ENCODE data around the gene PLPPR4. TPM values are rescaled to one million over a fixed set of nuclear protein-coding genes. Genes with fewer than 3 reads are reported as not detected.

The PLPPR4 gene
- total RNA-seq, 1 donor from 2014 or later: 7.3 TPM

DNA sequence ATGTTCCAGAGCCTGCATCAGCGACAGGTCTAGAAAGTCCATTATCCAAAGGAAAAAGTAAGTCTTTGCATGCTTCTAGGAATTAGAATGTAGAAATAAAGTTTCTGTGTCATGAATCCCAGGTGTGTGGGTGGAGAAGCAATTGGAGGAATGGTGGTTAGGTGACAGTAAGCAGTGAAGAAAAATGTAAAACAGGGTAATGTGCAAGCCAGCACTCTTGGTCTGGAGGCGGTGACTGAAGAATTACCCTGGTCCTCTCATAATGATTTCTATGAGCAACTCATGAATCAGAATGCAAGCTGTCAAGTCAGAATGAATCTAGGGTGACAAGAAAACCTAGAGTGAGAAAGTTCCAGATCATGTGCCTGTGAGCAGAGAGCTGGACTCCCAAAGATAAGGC is 33.6 kb downstream of the PLPPR4 start:
- no peaks in the 10 kb centered on the region for H3K36me3 ChIP-seq (ENCODE audit: control insufficient read depth in 3 of 3, insufficient read depth in 3 of 3, low read length in 3 of 3)
- no peak overlapping the region for H3K27ac ChIP-seq (ENCODE audit: low read depth, low read length)
- no peaks in the 10 kb centered on the region for H3K27me3 ChIP-seq (ENCODE audit: control insufficient read depth in 3 of 3, insufficient read depth in 3 of 3, low read length in 3 of 3)
- no peak overlapping the region for H3K4me3 ChIP-seq (ENCODE audit: low read length in 3 of 3)
- H3K9me3 ChIP-seq (ENCODE audit: control insufficient read depth in 3 of 3, low read length in 3 of 3): no peaks in the 10 kb centered on the region
- peaks cover 0 to under 1% (median 0%) of the 10 kb centered on the region in 3 donors for H3K4me1 ChIP-seq (ENCODE audit: control insufficient read depth in 3 of 3, insufficient read depth in 3 of 3, low read length in 3 of 3)
- no peak overlapping the region for H3K9ac ChIP-seq (ENCODE audit: low read depth in 1 of 3, low read length in 3 of 3)

DNA sequence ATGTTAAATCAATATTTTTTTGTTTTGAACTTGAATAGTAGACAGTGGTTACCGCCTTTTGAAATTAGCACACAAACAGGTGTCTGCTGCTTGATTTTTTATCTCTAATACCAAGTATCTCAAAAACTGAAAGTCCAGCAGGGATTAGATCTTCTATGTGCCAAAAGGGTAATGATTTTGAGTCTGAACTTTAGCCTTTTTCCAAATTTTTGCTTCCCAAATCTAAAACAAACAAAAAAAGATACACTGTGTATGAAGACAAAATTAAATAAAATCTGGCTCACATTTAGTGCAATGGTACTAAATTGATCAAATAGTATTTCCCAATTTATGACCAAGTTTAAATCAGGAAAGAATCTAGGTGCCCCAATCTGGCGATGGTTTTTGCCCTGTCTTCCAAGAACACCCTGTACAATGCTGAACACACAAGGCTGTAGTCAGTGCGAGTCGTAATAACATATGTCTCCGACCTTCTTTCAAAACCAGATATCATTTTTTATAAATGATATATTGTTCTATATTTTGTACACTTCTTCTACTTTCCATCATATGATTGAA is 40.5 kb downstream of the PLPPR4 start:
- Histone ChIP-seq H3K36me3 (ENCODE audit: control insufficient read depth in 3 of 3, insufficient read depth in 3 of 3, low read length in 3 of 3) (no peaks in the 10 kb centered on the region), H3K27me3 (ENCODE audit: control insufficient read depth in 3 of 3, insufficient read depth in 3 of 3, low read length in 3 of 3) (no peaks in the 10 kb centered on the region), H3K27ac (ENCODE audit: low read depth, low read length) (no peak overlapping the region), H3K9ac (ENCODE audit: low read depth in 1 of 3, low read length in 3 of 3) (no peak overlapping the region), H3K4me3 (ENCODE audit: low read length in 3 of 3) (no peak overlapping the region), H3K4me1 (ENCODE audit: control insufficient read depth in 3 of 3, insufficient read depth in 3 of 3, low read length in 3 of 3) (no peaks in the 10 kb centered on the region), H3K9me3 (ENCODE audit: control insufficient read depth in 3 of 3, low read length in 3 of 3) (no peaks in the 10 kb centered on the region)

- Histone ChIP-seq H3K4me3 (ENCODE audit: low read length in 3 of 3) (no peak overlapping the region), H3K27me3 (ENCODE audit: control insufficient read depth in 3 of 3, insufficient read depth in 3 of 3, low read length in 3 of 3) (no peaks in the 10 kb centered on the region), H3K9me3 (ENCODE audit: control insufficient read depth in 3 of 3, low read length in 3 of 3) (no peaks in the 10 kb centered on the region), H3K27ac (ENCODE audit: low read depth, low read length) (no peak overlapping the region), H3K36me3 (ENCODE audit: control insufficient read depth in 3 of 3, insufficient read depth in 3 of 3, low read length in 3 of 3) (no peaks in the 10 kb centered on the region), H3K4me1 (ENCODE audit: control insufficient read depth in 3 of 3, insufficient read depth in 3 of 3, low read length in 3 of 3) (no peaks in the 10 kb centered on the region), H3K9ac (ENCODE audit: low read depth in 1 of 3, low read length in 3 of 3) (no peak overlapping the region)
Measured at GRCh38 chr1:99305626-99306025, 41.3 kb downstream of the PLPPR4 start.

- H3K9ac ChIP-seq (ENCODE audit: low read depth in 1 of 3, low read length in 3 of 3): no peak overlapping the region
- no peaks in the 10 kb centered on the region for H3K27me3 ChIP-seq (ENCODE audit: control insufficient read depth in 3 of 3, insufficient read depth in 3 of 3, low read length in 3 of 3)
Measured at GRCh38 chr1:99306056-99306455, 41.8 kb downstream of the PLPPR4 start.

GRCh38 chr1:99306644-99307043 is 42.4 kb downstream of the PLPPR4 start:
- Histone ChIP-seq H3K4me1 (ENCODE audit: control insufficient read depth in 3 of 3, insufficient read depth in 3 of 3, low read length in 3 of 3) (no peaks in the 10 kb centered on the region), H3K27me3 (ENCODE audit: control insufficient read depth in 3 of 3, insufficient read depth in 3 of 3, low read length in 3 of 3) (no peaks in the 10 kb centered on the region), H3K9ac (ENCODE audit: low read depth in 1 of 3, low read length in 3 of 3) (no peak overlapping the region), H3K27ac (ENCODE audit: low read depth, low read length) (no peak overlapping the region), H3K4me3 (ENCODE audit: low read length in 3 of 3) (no peak overlapping the region), H3K36me3 (ENCODE audit: control insufficient read depth in 3 of 3, insufficient read depth in 3 of 3, low read length in 3 of 3) (no peaks in the 10 kb centered on the region), H3K9me3 (ENCODE audit: control insufficient read depth in 3 of 3, low read length in 3 of 3) (no peaks in the 10 kb centered on the region)

More at GRCh38 chr1:99306056-99306455, 41.8 kb downstream of the PLPPR4 start:
- H3K4me1 ChIP-seq (ENCODE audit: control insufficient read depth in 3 of 3, insufficient read depth in 3 of 3, low read length in 3 of 3): no peaks in the 10 kb centered on the region
- no peak overlapping the region for H3K4me3 ChIP-seq (ENCODE audit: low read length in 3 of 3)
- no peaks in the 10 kb centered on the region for H3K36me3 ChIP-seq (ENCODE audit: control insufficient read depth in 3 of 3, insufficient read depth in 3 of 3, low read length in 3 of 3)
- no peaks in the 10 kb centered on the region for H3K9me3 ChIP-seq (ENCODE audit: control insufficient read depth in 3 of 3, low read length in 3 of 3)
- no peak overlapping the region for H3K27ac ChIP-seq (ENCODE audit: low read depth, low read length)

GRCh38 chr1:99315305-99315704 is 51.0 kb downstream of the PLPPR4 start:
- Histone ChIP-seq H3K27me3 (ENCODE audit: control insufficient read depth in 3 of 3, insufficient read depth in 3 of 3, low read length in 3 of 3) (no peaks in the 10 kb centered on the region), H3K9ac (ENCODE audit: low read depth in 1 of 3, low read length in 3 of 3) (no peak overlapping the region), H3K36me3 (ENCODE audit: control insufficient read depth in 3 of 3, insufficient read depth in 3 of 3, low read length in 3 of 3) (no peaks in the 10 kb centered on the region)

DNA sequence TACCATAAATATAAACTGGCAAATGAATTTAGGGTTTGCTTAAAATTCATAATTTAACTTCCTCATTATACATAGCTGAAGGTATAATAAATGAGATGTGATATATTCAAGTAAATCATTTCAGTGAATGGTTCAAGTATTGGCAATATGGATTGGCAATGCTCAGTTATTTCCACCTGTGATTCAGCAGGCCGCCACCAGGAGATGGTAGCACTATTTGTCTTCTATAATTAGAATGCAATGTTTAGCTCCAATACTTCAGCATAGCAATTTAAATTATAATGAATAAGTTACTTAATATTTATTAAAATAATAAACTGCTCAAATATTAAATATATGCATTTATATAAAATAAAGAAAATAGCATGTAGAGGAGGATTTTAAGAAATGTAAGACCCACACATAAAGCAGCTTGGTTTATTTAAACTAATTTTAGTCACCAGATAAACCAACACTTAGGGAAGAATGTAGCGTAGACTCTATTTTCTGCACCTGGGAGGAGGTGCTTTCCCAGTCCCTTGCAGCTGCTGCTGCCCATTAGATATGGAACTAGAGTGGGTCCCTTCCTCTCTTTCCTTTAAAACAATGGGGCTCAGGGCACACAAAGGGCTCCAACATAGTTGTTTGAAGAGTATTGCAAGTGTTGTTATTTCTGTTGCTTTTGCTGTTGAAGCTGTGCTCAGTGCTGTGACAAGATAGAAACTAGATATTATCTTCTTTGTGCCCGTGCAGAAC is 62.1 kb downstream of the PLPPR4 start:
- Histone ChIP-seq H3K9me3 (ENCODE audit: control insufficient read depth in 3 of 3, low read length in 3 of 3) (no peaks in the 10 kb centered on the region), H3K36me3 (ENCODE audit: control insufficient read depth in 3 of 3, insufficient read depth in 3 of 3, low read length in 3 of 3) (no peaks in the 10 kb centered on the region), H3K27me3 (ENCODE audit: control insufficient read depth in 3 of 3, insufficient read depth in 3 of 3, low read length in 3 of 3) (no peaks in the 10 kb centered on the region), H3K4me3 (ENCODE audit: low read length in 3 of 3) (no peak overlapping the region), H3K9ac (ENCODE audit: low read depth in 1 of 3, low read length in 3 of 3) (no peak overlapping the region), H3K4me1 (ENCODE audit: control insufficient read depth in 3 of 3, insufficient read depth in 3 of 3, low read length in 3 of 3) (no peaks in the 10 kb centered on the region), H3K27ac (ENCODE audit: low read depth, low read length) (no peak overlapping the region)

More at GRCh38 chr1:99315305-99315704, 51.0 kb downstream of the PLPPR4 start:
- H3K4me1 ChIP-seq (ENCODE audit: control insufficient read depth in 3 of 3, insufficient read depth in 3 of 3, low read length in 3 of 3): no peaks in the 10 kb centered on the region
- no peaks in the 10 kb centered on the region for H3K9me3 ChIP-seq (ENCODE audit: control insufficient read depth in 3 of 3, low read length in 3 of 3)
- no peak overlapping the region for H3K4me3 ChIP-seq (ENCODE audit: low read length in 3 of 3)
- H3K27ac ChIP-seq (ENCODE audit: low read depth, low read length): no peak overlapping the region

DNA sequence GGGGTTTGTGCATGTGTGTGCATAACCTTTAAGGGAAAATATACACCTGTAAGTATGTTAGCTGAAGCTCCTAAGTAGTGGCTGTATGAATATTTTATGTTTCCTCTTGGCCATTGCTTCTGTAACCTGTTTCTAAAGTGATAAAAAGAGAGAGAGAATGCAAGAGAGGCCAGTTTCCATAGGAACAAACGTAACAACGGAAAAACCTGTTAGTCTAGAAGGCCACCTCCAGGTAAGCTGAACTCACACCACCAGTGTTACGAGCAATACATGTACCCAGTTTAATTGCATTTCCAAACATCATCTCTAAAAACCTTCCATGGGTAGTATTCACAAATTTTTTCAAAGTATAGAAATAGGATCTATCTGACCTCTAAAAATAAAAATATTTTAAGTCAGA is 63.1 kb downstream of the PLPPR4 start:
- Histone ChIP-seq H3K27me3 (ENCODE audit: control insufficient read depth in 3 of 3, insufficient read depth in 3 of 3, low read length in 3 of 3) (no peaks in the 10 kb centered on the region), H3K4me1 (ENCODE audit: control insufficient read depth in 3 of 3, insufficient read depth in 3 of 3, low read length in 3 of 3) (no peaks in the 10 kb centered on the region), H3K27ac (ENCODE audit: low read depth, low read length) (no peak overlapping the region), H3K9me3 (ENCODE audit: control insufficient read depth in 3 of 3, low read length in 3 of 3) (no peaks in the 10 kb centered on the region), H3K9ac (ENCODE audit: low read depth in 1 of 3, low read length in 3 of 3) (no peak overlapping the region), H3K4me3 (ENCODE audit: low read length in 3 of 3) (no peak overlapping the region), H3K36me3 (ENCODE audit: control insufficient read depth in 3 of 3, insufficient read depth in 3 of 3, low read length in 3 of 3) (no peaks in the 10 kb centered on the region)

DNA sequence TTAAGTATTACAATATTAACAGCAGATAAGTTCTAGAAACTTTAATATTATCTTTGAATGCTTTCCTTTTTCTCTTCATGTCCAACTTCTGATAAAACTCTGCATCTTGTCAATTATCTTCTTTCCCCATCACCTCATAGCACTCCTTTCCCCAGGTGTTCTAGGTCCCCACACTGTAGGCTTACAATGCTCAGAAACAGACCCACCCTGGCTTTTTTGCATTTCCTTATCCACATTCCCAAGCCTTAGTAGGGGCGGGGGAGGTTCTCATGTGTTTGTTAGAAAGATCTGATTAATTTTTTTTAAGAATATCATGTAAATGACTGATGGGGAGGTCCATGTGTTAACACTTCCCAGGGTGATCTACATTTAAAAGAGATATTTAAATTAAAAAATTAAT is 63.9 kb downstream of the PLPPR4 start:
- H3K9ac ChIP-seq (ENCODE audit: low read depth in 1 of 3, low read length in 3 of 3): no peak overlapping the region
- no peaks in the 10 kb centered on the region for H3K27me3 ChIP-seq (ENCODE audit: control insufficient read depth in 3 of 3, insufficient read depth in 3 of 3, low read length in 3 of 3)
- no peaks in the 10 kb centered on the region for H3K36me3 ChIP-seq (ENCODE audit: control insufficient read depth in 3 of 3, insufficient read depth in 3 of 3, low read length in 3 of 3)
- no peak overlapping the region for H3K27ac ChIP-seq (ENCODE audit: low read depth, low read length)
- no peaks in the 10 kb centered on the region for H3K4me1 ChIP-seq (ENCODE audit: control insufficient read depth in 3 of 3, insufficient read depth in 3 of 3, low read length in 3 of 3)
- H3K9me3 ChIP-seq (ENCODE audit: control insufficient read depth in 3 of 3, low read length in 3 of 3): no peaks in the 10 kb centered on the region
- H3K4me3 ChIP-seq (ENCODE audit: low read length in 3 of 3): no peak overlapping the region

DNA sequence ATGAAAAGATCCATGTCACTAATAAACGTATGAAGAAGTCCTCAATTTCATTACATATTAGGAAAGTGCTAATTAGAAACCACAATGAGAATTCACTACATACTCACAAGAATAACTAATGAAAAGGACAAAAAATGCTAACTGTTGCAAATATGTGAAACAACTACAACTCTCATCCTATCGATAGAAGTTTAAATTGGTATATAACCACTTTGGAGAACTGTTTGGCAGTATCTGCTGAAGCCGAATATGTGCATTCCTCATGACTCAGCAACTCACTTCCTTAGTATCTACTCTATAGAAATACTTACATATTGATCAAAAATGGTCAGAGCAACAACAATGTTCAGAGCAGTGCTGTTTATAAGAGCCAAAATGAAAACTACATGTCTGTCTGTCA is 66.8 kb downstream of the PLPPR4 start:
- H3K36me3 ChIP-seq (ENCODE audit: control insufficient read depth in 3 of 3, insufficient read depth in 3 of 3, low read length in 3 of 3): no peaks in the 10 kb centered on the region
- H3K27me3 ChIP-seq (ENCODE audit: control insufficient read depth in 3 of 3, insufficient read depth in 3 of 3, low read length in 3 of 3): no peaks in the 10 kb centered on the region
- no peak overlapping the region for H3K9ac ChIP-seq (ENCODE audit: low read depth in 1 of 3, low read length in 3 of 3)
- no peaks in the 10 kb centered on the region for H3K9me3 ChIP-seq (ENCODE audit: control insufficient read depth in 3 of 3, low read length in 3 of 3)
- H3K27ac ChIP-seq (ENCODE audit: low read depth, low read length): no peak overlapping the region
- H3K4me3 ChIP-seq (ENCODE audit: low read length in 3 of 3): no peak overlapping the region
- no peaks in the 10 kb centered on the region for H3K4me1 ChIP-seq (ENCODE audit: control insufficient read depth in 3 of 3, insufficient read depth in 3 of 3, low read length in 3 of 3)

All from skeletal muscle tissue (tissue), 4 donors.